MM.1S (cell line): Measurements from ENCODE around the gene SOX9.

Experiments used
- EZH2 ChIP-seq: fragments of 300-600 bp; sonication (generic); optimal IDR thresholded peaks from 2 replicates; pipeline ENCODE3; 2017; ENCODE audit warnings: low read depth, mild to moderate bottlenecking, antibody characterized with exemption, low read length, mixed read lengths
- EZH2phosphoT487 ChIP-seq: fragments of 300-600 bp; sonication (generic); IDR thresholded peaks from 2 replicates; pipeline ENCODE4 v1.6.1; 2018; ENCODE audit warnings: antibody characterized with exemption, low read length
- TF ChIP-seq, protein P1 (sequence below): fragments of 300-600 bp; sonication (generic); IDR thresholded peaks from 2 replicates; pipeline ENCODE4 v1.5.1; 2016; ENCODE audit warnings: antibody characterized with exemption, low read length, mixed read lengths

DNA sequence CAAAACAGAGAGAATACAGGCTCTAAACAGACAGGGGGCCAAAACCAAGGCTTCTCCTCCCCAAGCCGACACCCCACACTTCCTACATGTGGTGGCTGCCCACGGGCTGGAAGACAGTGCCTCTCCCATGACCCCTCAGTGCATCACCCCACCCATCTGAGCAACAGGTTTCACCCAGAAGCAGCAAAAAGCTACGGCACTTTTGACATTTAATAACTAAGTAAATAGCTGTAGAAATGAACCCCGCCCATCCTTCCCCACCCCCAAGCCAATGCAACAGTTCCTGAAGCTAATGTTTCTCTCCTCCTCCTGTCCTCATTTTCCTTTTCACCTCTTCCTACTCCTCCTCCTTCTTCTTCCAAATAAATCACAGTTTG lies 9.9 kb upstream of the SOX9 start:
- TF ChIP-seq EZH2 (no peak), EZH2phosphoT487 (no peak)
- TF ChIP-seq, protein P1, sequence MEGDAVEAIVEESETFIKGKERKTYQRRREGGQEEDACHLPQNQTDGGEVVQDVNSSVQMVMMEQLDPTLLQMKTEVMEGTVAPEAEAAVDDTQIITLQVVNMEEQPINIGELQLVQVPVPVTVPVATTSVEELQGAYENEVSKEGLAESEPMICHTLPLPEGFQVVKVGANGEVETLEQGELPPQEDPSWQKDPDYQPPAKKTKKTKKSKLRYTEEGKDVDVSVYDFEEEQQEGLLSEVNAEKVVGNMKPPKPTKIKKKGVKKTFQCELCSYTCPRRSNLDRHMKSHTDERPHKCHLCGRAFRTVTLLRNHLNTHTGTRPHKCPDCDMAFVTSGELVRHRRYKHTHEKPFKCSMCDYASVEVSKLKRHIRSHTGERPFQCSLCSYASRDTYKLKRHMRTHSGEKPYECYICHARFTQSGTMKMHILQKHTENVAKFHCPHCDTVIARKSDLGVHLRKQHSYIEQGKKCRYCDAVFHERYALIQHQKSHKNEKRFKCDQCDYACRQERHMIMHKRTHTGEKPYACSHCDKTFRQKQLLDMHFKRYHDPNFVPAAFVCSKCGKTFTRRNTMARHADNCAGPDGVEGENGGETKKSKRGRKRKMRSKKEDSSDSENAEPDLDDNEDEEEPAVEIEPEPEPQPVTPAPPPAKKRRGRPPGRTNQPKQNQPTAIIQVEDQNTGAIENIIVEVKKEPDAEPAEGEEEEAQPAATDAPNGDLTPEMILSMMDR: no peak
